Omental fat pad (tissue), 4 donors: Measurements from ENCODE around the gene TFRC. TPM values are rescaled to one million over a fixed set of nuclear protein-coding genes. Genes with fewer than 3 reads are reported as not detected.
"Not testable (repeated sequence)": the region's sequence is repeated elsewhere in the genome, so short reads cannot be mapped to it uniquely, and the experiment has no call there.

ENCODE experiments used
- ATAC-seq: fragments of 150-250 bp; one replicate; pipeline ENCODE4 v1.9.1; 2016; ENCODE audit warnings: mild to moderate bottlenecking, moderate library complexity; ENCODE audit not compliant: low FRiP score
- DNase-seq: peaks from one replicate; pipeline ENCODE4 v3.0.0-alpha.2; 2019; ENCODE audit warnings: low spot score
- total RNA-seq, 4 donors: library from RNA; depleted of rRNA; stranded (reverse); fragments of >200 nt; gene quantifications; one replicate each; pipeline ENCODE4 v1.1.0, GENCODE V29; 2016
- TF ChIP-seq, protein P1 (sequence below), 3 donors: fragments of 450-650 bp; IDR thresholded peaks; one replicate each; pipeline ENCODE4 v1.5.1; 2016 to 2017; ENCODE audit warnings: antibody characterized with exemption in 3 of 3, mild to moderate bottlenecking in 3 of 3, moderate library complexity in 2 of 3

Gene TFRC
- total RNA-seq, 4 donors from 2014 or later: 144 to 333 (median 242) TPM

DNA sequence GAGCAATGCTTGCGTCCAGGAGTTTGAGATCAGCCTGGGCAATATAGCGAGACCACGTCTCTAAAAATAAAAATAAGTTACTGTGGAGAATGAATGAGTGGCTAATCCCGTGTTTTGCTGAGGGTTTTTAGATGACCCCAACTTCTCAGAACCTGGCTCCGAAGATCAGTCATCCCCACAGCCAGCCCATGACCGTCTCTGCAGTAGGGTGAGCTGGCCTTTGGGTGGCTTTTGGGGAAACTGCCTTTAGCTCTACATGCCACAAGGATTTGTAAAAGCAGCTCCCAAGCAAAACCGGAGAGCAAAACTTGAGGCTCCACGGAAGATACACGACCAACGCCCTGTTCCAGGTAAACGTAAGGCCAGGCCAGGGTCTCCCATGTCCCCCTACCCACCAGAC lies 39.2 kb upstream of the TFRC start:
- TF ChIP-seq, protein P1, sequence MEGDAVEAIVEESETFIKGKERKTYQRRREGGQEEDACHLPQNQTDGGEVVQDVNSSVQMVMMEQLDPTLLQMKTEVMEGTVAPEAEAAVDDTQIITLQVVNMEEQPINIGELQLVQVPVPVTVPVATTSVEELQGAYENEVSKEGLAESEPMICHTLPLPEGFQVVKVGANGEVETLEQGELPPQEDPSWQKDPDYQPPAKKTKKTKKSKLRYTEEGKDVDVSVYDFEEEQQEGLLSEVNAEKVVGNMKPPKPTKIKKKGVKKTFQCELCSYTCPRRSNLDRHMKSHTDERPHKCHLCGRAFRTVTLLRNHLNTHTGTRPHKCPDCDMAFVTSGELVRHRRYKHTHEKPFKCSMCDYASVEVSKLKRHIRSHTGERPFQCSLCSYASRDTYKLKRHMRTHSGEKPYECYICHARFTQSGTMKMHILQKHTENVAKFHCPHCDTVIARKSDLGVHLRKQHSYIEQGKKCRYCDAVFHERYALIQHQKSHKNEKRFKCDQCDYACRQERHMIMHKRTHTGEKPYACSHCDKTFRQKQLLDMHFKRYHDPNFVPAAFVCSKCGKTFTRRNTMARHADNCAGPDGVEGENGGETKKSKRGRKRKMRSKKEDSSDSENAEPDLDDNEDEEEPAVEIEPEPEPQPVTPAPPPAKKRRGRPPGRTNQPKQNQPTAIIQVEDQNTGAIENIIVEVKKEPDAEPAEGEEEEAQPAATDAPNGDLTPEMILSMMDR (IDR thresholded peaks at IDR 0.05): no peak
- no peak for DNase-seq

DNA sequence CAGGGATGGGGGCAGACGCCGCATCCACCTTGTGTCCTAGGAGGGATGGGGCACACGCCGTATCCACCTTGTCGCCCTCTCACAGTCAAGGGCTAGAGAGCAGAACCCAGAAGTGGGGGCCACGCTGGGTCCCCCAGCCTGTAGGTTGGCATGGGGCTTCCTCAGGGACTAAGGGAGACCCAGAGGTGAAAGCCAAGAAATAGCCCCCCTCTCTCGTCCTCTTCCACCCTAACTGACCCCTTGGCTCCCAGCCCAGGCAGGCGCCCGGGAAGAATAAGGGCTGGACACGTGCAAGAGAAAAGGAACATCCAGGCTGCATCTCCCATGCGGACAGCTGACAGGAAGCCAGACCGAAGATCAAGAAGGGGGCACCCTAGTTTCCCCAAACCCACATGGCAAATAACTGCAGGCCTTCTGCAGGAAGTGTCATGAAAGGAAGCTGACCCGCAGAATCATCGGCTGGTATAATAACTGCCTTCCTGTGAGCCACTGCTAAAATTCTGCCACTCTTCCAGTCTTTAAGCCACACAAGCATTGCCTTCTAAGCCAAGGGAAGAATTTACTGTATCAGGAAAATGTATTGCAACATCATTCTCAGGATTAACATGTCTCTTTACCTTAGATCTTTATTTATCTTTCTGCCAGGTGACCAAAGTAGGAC lies 38.5 kb upstream of the TFRC start:
- no peak for ATAC-seq
- TF ChIP-seq, protein P1 (IDR thresholded peaks at IDR 0.05): no peak
- DNase-seq: no peak

More for the DNA sequence above, 39.2 kb upstream of the TFRC start:
- ATAC-seq: no peak

DNA sequence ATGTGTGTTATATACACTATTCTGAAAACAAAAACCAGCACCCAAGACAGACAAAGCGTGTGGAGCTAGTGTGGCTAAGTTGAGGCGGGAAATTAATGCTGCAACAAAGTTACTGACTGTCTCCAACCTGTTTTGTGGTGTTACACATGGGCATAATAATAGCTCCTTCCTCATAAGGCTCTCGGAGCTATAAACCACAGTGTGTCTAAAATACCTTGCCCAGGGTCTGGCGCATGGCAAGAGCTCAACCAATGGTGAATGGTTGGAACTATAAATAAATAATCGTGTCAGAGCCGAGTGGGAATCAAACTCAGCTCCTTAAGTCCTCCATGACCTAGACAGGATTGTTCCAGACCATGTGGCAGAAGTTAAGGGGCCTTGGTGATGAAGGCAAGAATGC lies 35.9 kb upstream of the TFRC start:
- TF ChIP-seq, protein P1 (IDR thresholded peaks at IDR 0.05): no peak
- ATAC-seq: no peak

DNA sequence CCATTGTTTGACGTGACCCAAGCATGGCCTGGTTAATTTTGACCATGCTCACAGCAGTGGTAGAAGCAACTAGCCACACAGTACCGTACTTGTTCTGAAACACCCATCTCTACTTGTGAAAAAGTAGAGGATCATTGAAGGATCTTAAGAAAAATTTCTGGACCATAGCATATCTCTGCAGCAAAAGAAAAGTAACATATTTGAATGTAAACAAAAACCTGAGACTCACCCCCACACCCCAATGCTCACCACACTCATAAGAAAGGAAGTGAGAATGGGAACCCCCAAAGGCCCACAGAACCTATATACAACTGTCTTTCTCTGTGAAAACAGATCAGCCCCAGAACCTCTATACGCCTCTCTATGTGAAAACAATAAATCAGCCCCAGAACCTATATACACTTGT lies 33.8 kb upstream of the TFRC start:
- TF ChIP-seq, protein P1 (IDR thresholded peaks at IDR 0.05): no peak
- ATAC-seq: no peak

More for the DNA sequence above, 35.9 kb upstream of the TFRC start:
- no peak for DNase-seq

DNA sequence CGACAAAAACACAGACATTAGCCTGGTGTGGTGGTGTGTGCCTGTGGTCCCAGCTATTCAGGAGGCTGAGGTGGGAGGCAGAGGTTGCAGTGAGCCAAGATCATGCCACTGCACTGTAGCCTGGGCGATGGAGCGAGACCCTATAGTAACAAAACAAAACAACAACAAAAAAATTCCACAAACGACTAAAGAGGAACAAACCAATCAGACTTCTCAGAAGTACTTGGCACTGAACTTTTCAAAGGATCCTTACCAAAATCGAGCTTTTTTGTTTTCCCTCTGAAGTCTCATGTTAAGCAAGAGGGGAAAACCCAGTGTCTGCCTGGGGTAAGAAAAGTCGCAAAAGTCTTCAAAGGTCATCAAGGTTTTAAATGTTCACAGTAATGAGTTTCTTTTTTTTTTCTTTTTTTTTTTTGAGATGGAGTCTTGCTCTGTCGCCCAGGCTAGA lies 30.1 kb upstream of the TFRC start:
- DNase-seq: no peak
- TF ChIP-seq, protein P1 (IDR thresholded peaks at IDR 0.05): no peak
- ATAC-seq: peak; percentile 10

More for the DNA sequence above, 33.8 kb upstream of the TFRC start:
- no peak for DNase-seq

DNA sequence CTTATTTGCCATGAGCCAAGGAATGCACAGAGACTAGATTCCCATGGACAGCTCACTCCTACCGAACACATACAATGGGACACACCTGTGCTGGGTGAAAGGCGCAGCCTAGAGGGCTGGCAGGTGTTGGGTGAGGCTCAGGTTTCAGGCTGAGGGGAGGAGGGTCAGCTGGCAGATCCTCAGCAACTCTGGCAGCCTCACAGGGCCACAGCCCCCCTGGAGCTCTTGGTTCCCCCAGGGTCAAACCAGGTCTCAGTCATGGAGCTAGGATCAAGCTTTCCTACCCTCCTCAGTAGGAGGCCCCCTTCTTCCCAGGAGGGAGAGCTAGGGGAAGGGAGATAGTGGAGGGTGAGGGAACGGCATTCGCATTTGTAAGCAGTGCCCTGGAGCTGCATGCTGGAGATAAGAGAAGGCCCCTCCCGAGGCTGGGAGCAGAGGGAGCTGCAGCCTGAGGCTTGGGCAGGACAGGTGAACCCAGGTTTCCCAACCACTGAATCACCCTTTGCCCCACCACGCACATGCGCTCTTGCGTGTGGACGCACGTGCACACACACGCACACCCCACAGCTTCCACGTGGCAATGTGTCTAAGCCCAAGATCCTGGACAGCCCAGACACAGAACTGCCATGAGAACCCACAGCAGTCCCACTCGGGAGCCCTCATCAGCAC lies 26.3 kb upstream of the TFRC start:
- TF ChIP-seq, protein P1 (IDR thresholded peaks at IDR 0.05): no peak
- ATAC-seq (no peak), DNase-seq (no peak)

DNA sequence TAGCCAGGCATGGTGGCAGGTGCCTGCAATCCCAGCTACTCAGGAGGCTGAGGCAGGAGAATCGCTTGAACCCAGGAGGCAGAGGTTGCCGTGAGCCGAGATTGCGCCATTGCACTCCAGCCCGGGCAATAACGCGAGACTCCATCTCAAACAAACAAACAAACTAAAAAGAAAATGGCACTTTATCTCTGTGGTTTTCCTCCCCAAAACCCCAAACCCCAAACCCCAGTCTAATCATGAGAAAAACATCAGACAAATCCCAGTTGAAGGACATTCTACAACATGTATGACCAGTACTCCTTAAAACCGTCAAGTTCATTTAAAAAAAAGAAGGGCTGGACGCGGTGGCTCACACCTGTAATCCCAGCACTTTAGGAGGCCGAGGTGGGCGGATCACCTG lies 22.8 kb upstream of the TFRC start:
- DNase-seq, ATAC-seq: not testable (repeated sequence)

DNA sequence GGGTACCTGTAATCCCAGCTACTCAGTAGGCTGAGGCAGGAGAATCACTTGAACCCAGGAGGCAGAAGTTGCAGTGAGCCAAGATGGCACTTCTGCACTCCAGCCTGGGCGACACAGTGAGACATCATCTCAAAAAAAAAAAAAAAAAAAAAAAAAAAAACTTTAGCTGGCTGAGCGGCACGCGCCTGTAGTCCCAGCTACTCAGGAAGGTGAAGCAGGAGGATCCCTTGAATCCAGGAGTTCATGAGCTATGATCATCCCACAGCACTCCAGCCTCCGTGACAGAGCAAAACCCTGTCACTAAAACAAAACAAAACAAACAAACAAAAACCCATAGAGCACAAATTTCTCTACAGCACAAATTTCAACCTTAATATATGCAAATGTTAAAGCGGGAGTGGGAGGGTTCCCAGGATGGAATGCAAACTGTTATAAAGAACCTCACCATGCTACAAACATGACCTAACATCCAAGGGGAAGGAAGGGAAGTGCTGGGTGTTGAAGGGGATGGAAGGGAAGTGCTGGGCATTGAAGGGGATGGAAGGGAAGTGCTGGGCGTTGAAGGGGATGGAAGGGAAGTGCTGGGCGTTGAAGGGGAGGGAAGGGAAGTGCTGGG lies 16.6 kb upstream of the TFRC start:
- DNase-seq, ATAC-seq: not testable (repeated sequence)
